ENCODE measurements around the gene ALG12. TPM values are rescaled to one million over a fixed set of nuclear protein-coding genes. Genes with fewer than 3 reads are reported as not detected.
A peak's percentile ranks its signal among the peaks of the same experiment; 100 is the strongest.

The ALG12 gene
- total RNA-seq, 2 donors from 2014 or later: 11.7 to 13.6 TPM

DNA sequence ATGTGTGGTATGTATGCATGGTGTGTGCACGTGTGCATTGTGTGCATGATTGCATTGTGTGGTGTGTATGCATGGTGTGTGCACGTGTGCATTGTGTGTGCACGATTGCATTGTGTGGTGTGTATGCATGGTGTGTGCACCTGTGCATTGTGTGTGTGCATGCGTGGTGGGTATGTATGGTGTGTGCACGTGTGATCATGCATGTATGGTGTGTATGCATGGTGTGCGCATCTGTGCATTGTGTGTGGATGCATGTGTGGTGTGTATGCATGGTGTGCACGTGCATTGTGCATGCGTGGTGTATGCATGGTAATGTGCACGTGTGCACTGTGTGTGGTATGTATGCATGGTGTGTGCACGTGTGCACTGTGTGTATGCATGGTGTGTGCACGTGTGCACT is 16.8 kb downstream of the ALG12 start:
- DNase-seq: no peak
- no peak for ATAC-seq (replicated peaks in 1 of 2)
- H3K27me3 Mint-ChIP-seq (ENCODE audit: low read depth): no peaks in the 10 kb centered on the region
- no peak overlapping the region for H3K27ac Mint-ChIP-seq
- peaks cover 0 to 16% of the 10 kb centered on the region in 2 donors for H3K9me3 Mint-ChIP-seq
- H3K4me3 Mint-ChIP-seq: no peak overlapping the region
- no peaks in the 10 kb centered on the region for H3K4me1 Mint-ChIP-seq (ENCODE audit: low read depth)
- H3K36me3 Mint-ChIP-seq (ENCODE audit: insufficient read depth in 2 of 2): peaks cover 9 to 21% of the 10 kb centered on the region in 2 donors

- H3K9me3 Mint-ChIP-seq: peaks cover 0 to 16% of the 10 kb centered on the region in 2 donors
- no peaks in the 10 kb centered on the region for H3K27me3 Mint-ChIP-seq (ENCODE audit: low read depth)
- no peak overlapping the region for H3K27ac Mint-ChIP-seq
- H3K36me3 Mint-ChIP-seq (ENCODE audit: insufficient read depth in 2 of 2): peaks cover 9 to 21% of the 10 kb centered on the region in 2 donors
- H3K4me1 Mint-ChIP-seq (ENCODE audit: low read depth): no peaks in the 10 kb centered on the region
- ATAC-seq (replicated peaks in 1 of 2): no peak
- no peak overlapping the region for H3K4me3 Mint-ChIP-seq
- DNase-seq: no peak
Observed at GRCh38 chr22:49900441-49901230, 17.6 kb downstream of the ALG12 start.

- DNase-seq (no peak), ATAC-seq (replicated peaks in 1 of 2) (no peak)
- no peak overlapping the region for H3K4me3 Mint-ChIP-seq
- peaks cover 0 to 16% of the 10 kb centered on the region in 2 donors for H3K9me3 Mint-ChIP-seq
- no peaks in the 10 kb centered on the region for H3K27me3 Mint-ChIP-seq (ENCODE audit: low read depth)
- no peaks in the 10 kb centered on the region for H3K4me1 Mint-ChIP-seq (ENCODE audit: low read depth)
- H3K27ac Mint-ChIP-seq: no peak overlapping the region
- peaks cover 9 to 21% of the 10 kb centered on the region in 2 donors for H3K36me3 Mint-ChIP-seq (ENCODE audit: insufficient read depth in 2 of 2)
Observed at GRCh38 chr22:49899530-49899929, 18.7 kb downstream of the ALG12 start.

DNA sequence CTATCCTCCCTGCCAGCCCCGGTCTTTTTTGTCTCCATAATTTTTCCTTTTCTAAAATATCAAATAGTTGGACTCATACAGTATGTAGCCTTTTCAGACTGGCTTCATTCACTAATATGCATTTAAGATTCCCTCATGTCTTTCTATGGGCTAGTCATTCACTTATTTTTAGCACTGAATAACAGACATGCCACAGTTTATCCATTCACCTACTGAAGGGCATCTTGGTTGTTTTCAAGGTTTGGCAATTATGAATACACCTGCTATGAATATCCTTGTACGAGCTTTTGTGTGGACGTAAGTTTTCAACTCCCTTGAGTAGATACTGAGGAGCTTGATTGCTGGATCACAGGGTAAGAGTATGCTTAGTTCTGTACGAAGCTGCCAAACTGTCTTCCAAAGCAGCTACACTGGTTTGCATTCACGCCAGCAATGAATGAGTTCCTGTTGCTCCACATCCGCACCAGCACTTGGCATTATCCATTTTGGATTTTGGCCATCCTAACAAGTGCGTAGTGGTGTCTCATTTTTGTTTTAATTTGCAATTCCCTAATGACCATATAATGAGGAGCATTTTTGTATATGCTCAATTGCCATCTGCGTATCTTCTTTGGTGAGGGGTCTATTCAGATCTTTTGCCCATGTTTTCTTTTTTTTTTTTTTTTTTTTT is 21.1 kb downstream of the ALG12 start:
- H3K4me1 Mint-ChIP-seq (ENCODE audit: low read depth): no peaks in the 10 kb centered on the region
- H3K36me3 Mint-ChIP-seq (ENCODE audit: insufficient read depth in 2 of 2): peaks cover 13 to 14% of the 10 kb centered on the region in 2 donors
- H3K4me3 Mint-ChIP-seq: no peak overlapping the region
- H3K27ac Mint-ChIP-seq: peak overlapping the region; percentile 3
- DNase-seq (no peak), ATAC-seq (replicated peaks in 1 of 2) (no peak)
- H3K27me3 Mint-ChIP-seq (ENCODE audit: low read depth): no peaks in the 10 kb centered on the region
- H3K9me3 Mint-ChIP-seq: peaks cover 2 to 11% of the 10 kb centered on the region in 2 donors

GRCh38 chr22:49896201-49896600 is 22.0 kb downstream of the ALG12 start:
- DNase-seq: no peak
- peaks cover 7 to 13% of the 10 kb centered on the region in 2 donors for H3K36me3 Mint-ChIP-seq (ENCODE audit: insufficient read depth in 2 of 2)
- H3K27me3 Mint-ChIP-seq (ENCODE audit: low read depth): no peaks in the 10 kb centered on the region
- H3K4me3 Mint-ChIP-seq: no peak overlapping the region
- H3K27ac Mint-ChIP-seq: no peak overlapping the region
- H3K9me3 Mint-ChIP-seq: peaks cover 4 to 5% of the 10 kb centered on the region in 2 donors
- no peaks in the 10 kb centered on the region for H3K4me1 Mint-ChIP-seq (ENCODE audit: low read depth)
- ATAC-seq (replicated peaks in 1 of 2): no peak

GRCh38 chr22:49894322-49895054 is 23.8 kb downstream of the ALG12 start:
- H3K9me3 Mint-ChIP-seq: peaks cover 4 to 5% of the 10 kb centered on the region in 2 donors
- H3K36me3 Mint-ChIP-seq (ENCODE audit: insufficient read depth in 2 of 2): peaks cover 8 to 27% of the 10 kb centered on the region in 2 donors
- ATAC-seq (replicated peaks in 1 of 2): no peak
- H3K27me3 Mint-ChIP-seq (ENCODE audit: low read depth): no peaks in the 10 kb centered on the region
- H3K27ac Mint-ChIP-seq: no peak overlapping the region
- H3K4me3 Mint-ChIP-seq: no peak overlapping the region
- DNase-seq: no peak
- no peaks in the 10 kb centered on the region for H3K4me1 Mint-ChIP-seq (ENCODE audit: low read depth)

DNA sequence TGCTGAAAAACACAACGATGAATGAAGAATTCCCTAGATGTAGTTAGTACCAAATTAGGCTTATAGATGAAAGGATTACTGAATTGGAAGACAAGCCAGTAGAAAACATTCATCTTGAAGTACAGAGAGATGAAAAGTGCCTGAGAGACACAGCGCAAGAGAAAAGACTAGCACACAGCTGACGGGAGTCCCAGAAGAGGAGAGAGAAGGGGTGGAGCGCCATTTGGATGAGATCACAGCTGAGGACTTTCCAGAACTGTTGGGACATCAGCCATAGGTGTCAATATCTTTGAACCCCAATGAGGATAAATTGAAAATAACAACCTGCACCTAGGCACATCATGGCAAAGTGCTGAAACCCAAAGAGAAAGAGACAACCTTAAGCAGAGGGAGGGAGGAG is 25.2 kb downstream of the ALG12 start:
- Mint-ChIP-seq H3K4me3 (no peak overlapping the region), H3K27ac (no peak overlapping the region), H3K9me3 (peaks cover 4 to 5% of the 10 kb centered on the region in 2 donors), H3K36me3 (ENCODE audit: insufficient read depth in 2 of 2) (peaks cover 8 to 32% of the 10 kb centered on the region in 2 donors), H3K27me3 (ENCODE audit: low read depth) (no peaks in the 10 kb centered on the region), H3K4me1 (ENCODE audit: low read depth) (no peaks in the 10 kb centered on the region)
- DNase-seq (no peak), ATAC-seq (replicated peaks in 1 of 2) (no peak)

GRCh38 chr22:49892226-49892899 is 25.9 kb downstream of the ALG12 start:
- DNase-seq (no peak), ATAC-seq (replicated peaks in 1 of 2) (no peak)
- no peaks in the 10 kb centered on the region for H3K27me3 Mint-ChIP-seq (ENCODE audit: low read depth)
- H3K36me3 Mint-ChIP-seq (ENCODE audit: insufficient read depth in 2 of 2): peaks cover 8 to 32% of the 10 kb centered on the region in 2 donors
- H3K27ac Mint-ChIP-seq: no peak overlapping the region
- no peaks in the 10 kb centered on the region for H3K4me1 Mint-ChIP-seq (ENCODE audit: low read depth)
- H3K4me3 Mint-ChIP-seq: no peak overlapping the region
- H3K9me3 Mint-ChIP-seq: peaks cover 4 to 5% of the 10 kb centered on the region in 2 donors

- H3K4me3 Mint-ChIP-seq: no peak overlapping the region
- H3K27me3 Mint-ChIP-seq (ENCODE audit: low read depth): no peaks in the 10 kb centered on the region
- peaks cover 14 to 40% of the 10 kb centered on the region in 2 donors for H3K36me3 Mint-ChIP-seq (ENCODE audit: insufficient read depth in 2 of 2)
- H3K9me3 Mint-ChIP-seq: peaks cover 4 to 5% of the 10 kb centered on the region in 2 donors
- ATAC-seq (replicated peaks in 1 of 2) (no peak), DNase-seq (no peak)
- no peak overlapping the region for H3K27ac Mint-ChIP-seq
- H3K4me1 Mint-ChIP-seq (ENCODE audit: low read depth): no peaks in the 10 kb centered on the region
Observed at GRCh38 chr22:49889071-49889470, 29.2 kb downstream of the ALG12 start.

GRCh38 chr22:49887702-49888101 is 30.5 kb downstream of the ALG12 start:
- DNase-seq: no peak
- H3K4me3 Mint-ChIP-seq: no peak overlapping the region
- H3K9me3 Mint-ChIP-seq: peaks cover 2 to 3% of the 10 kb centered on the region in 2 donors
- H3K4me1 Mint-ChIP-seq (ENCODE audit: low read depth): no peaks in the 10 kb centered on the region
- H3K27ac Mint-ChIP-seq: no peak overlapping the region
- H3K27me3 Mint-ChIP-seq (ENCODE audit: low read depth): no peaks in the 10 kb centered on the region
- ATAC-seq (replicated peaks in 1 of 2): no peak
- peaks cover 12 to 43% of the 10 kb centered on the region in 2 donors for H3K36me3 Mint-ChIP-seq (ENCODE audit: insufficient read depth in 2 of 2)

GRCh38 chr22:49887064-49887451 is 31.2 kb downstream of the ALG12 start:
- Mint-ChIP-seq H3K9me3 (peaks cover 2 to 3% of the 10 kb centered on the region in 2 donors), H3K27ac (no peak overlapping the region), H3K27me3 (ENCODE audit: low read depth) (no peaks in the 10 kb centered on the region), H3K36me3 (ENCODE audit: insufficient read depth in 2 of 2) (peaks cover 12 to 43% of the 10 kb centered on the region in 2 donors), H3K4me1 (ENCODE audit: low read depth) (no peaks in the 10 kb centered on the region), H3K4me3 (no peak overlapping the region)
- no peak for ATAC-seq (replicated peaks in 1 of 2)
- no peak for DNase-seq

DNA sequence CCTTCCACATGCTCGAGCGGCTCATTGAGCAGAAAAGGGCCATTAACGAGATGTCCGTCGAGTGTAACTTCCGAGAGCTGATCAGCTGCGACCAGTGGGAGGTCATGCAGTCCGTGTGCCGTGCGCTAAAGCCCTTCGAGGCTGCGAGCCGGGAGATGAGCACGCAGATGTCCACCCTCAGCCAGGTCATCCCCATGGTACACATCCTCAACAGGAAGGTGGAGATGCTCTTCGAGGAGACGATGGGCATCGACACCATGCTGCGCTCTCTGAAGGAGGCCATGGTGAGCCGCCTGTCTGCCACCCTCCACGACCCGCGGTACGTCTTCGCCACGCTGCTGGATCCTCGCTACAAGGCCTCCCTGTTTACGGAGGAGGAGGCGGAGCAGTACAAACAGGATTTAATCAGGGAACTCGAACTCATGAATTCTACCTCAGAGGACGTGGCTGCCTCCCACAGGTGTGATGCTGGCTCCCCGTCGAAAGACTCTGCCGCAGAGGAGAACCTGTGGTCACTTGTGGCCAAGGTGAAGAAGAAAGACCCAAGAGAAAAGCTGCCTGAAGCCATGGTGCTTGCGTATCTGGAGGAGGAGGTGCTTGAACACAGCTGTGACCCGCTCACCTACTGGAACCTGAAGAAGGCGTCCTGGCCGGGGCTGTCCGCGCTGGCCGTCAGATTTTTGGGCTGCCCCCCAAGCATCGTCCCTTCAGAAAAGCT is 31.7 kb downstream of the ALG12 start:
- Mint-ChIP-seq H3K4me3 (no peak overlapping the region), H3K36me3 (ENCODE audit: insufficient read depth in 2 of 2) (peaks cover 12 to 40% of the 10 kb centered on the region in 2 donors), H3K9me3 (peaks cover 2 to 3% of the 10 kb centered on the region in 2 donors), H3K27ac (no peak overlapping the region), H3K27me3 (ENCODE audit: low read depth) (no peaks in the 10 kb centered on the region), H3K4me1 (ENCODE audit: low read depth) (no peaks in the 10 kb centered on the region)
- ATAC-seq (replicated peaks in 1 of 2) (no peak), DNase-seq (no peak)
